Ovary (tissue), 9 donors: ENCODE results near the gene NAV2. TPM values are rescaled to one million over a fixed set of nuclear protein-coding genes. Genes with fewer than 3 reads are reported as not detected.

ENCODE experiments used
- DNase-seq, 5 donors: peaks; one replicate each; pipeline ENCODE4 v3.0.0-alpha.2; 2019 to 2020
- H3K27ac ChIP-seq, 2 donors: fragments of 200-600 bp; one replicate each; pipeline versions ENCODE4 v1.5.1 to v1.8.0; 2019 to 2022
- H3K27me3 ChIP-seq: fragments of 200-600 bp; one replicate; pipeline ENCODE4 v1.8.0; 2022
- H3K36me3 ChIP-seq: fragments of 200-600 bp; sonication (generic); one replicate; pipeline ENCODE4 v1.5.1; 2019
- H3K4me1 ChIP-seq: one replicate; pipeline ENCODE4 v1.8.1; 2013; ENCODE audit warnings: mild to moderate bottlenecking, moderate library complexity; ENCODE audit not compliant: insufficient read depth
- H3K4me3 ChIP-seq: fragments of 200-600 bp; sonication (generic); one replicate; pipeline ENCODE4 v1.5.1; 2017
- H3K9me3 ChIP-seq, 2 donors: fragments of 200-600 bp in 1 of 2; sonication (generic) in 1 of 2; one replicate each; pipeline versions ENCODE4 v1.5.1 to v1.8.1; 2013 to 2019; ENCODE audit warnings: mild to moderate bottlenecking in 1 of 2, moderate library complexity in 1 of 2
- EP300 ChIP-seq: sonication (generic); formaldehyde crosslinking; IDR thresholded peaks from one replicate; pipeline ENCODE4 v1.6.1; 2017; ENCODE audit warnings: antibody characterized with exemption
- POLR2A ChIP-seq: fragments of 450-650 bp; IDR thresholded peaks from one replicate; pipeline ENCODE4 v1.6.1; 2017; ENCODE audit warnings: antibody characterized with exemption, mild to moderate bottlenecking, moderate library complexity
- WGBS, 3 donors: extraction: QIAGEN DNeasy Blood & Tissue Kit in 1 of 3; methylation state at CpG; one replicate each; pipeline versions ENCODE4 v1.1.5 to v1.1.7; 2013 to 2017; 5-methylcytosine and 5-hydroxymethylcytosine counted together
- intact Hi-C, 4 donors: fragments of 100-400 bp; cut with DNase I; formaldehyde crosslinking; loops; one replicate each; pipeline versions ENCODE4 v1.11.0 to v1.15.1; 2022 to 2023
- polyA plus RNA-seq, 2 donors: library from polyadenylated mRNA; stranded (reverse); fragments of 200-250 nt in 1 of 2; fragments of 350-450 nt in 1 of 2; fragmentation: Illumina TruSeq in 1 of 2; extraction: RNeasy Lipid Tissue Mini Kit (QIAGEN cat#74804) in 1 of 2; gene quantifications; one replicate each; pipeline ENCODE4 v1.2.3, GENCODE V29; 2013 to 2014
- total RNA-seq, 7 donors: library from RNA; depleted of rRNA in 2 of 7; stranded (reverse); fragments of >200 nt in 2 of 7; fragmentation: NEBNext Ultra II Directional in 3 of 7; extraction: Animal tissue kit (Norgen Biotek cat#: 25700) in 3 of 7; gene quantifications; one replicate each; pipeline versions ENCODE4 v1.1.0 to v1.2.4, GENCODE V29; 2016 to 2023
- TF ChIP-seq, protein P1 (sequence below), 3 donors: fragments of 450-650 bp in 2 of 3; fragments of 200-600 bp in 1 of 3; IDR thresholded peaks; one replicate each; pipeline versions ENCODE4 v1.5.1 to v1.8.0; 2016 to 2022; ENCODE audit warnings: antibody characterized with exemption in 3 of 3, mild to moderate bottlenecking in 1 of 3
- donor health status: DM: no; HTN: no; CAD: no; lungs with moderate emphysema.
- donor health status: DM: no; HTN: no; CAD: no.
- donor health status: Bipolar disorder and iron deficiency.
- donor health status: DM: yes; HTN: yes; CAD: no.
- donor health status: DM: no; HTN: no; CAD: no.
- donor health status: DM: yes; HTN: yes; CAD: no.

Gene NAV2
- total and polyA plus RNA-seq, 9 donors = 2.9 to 14.1 (median 7.8) TPM

DNA sequence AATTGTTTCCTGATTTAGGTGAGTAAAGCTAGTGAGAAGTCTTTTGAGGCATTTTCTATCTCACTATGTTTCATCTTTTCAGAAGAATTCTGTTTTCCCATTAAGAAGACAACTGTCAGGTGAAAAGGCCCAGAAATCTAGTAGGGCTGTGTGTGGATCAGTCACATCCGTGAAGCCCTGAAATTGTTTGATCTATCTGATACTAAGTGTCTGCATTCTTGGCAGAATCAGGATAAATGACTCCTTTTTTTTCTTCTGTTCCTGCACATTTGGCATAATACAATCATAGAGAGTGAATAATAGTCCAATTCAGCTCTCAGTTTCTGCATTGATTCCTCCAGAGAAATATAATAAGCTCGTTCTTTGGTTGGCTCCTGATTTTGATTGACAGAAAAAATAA is 208.3 kb downstream of the NAV2 start:
- Histone ChIP-seq H3K4me1 (peaks cover 1% of the 10 kb centered on the region), H3K9me3 (no peaks in the 10 kb centered on the region), H3K27ac (no peak overlapping the region), H3K36me3 (no peaks in the 10 kb centered on the region), H3K4me3 (no peak overlapping the region), H3K27me3 (no peaks in the 10 kb centered on the region)
- WGBS, 3 donors = 71 to 80% (median 72%) methylated on average over 2 of the region's 2 CpGs
- no peak for DNase-seq
- intact Hi-C loops = no loop called here
- TF ChIP-seq, protein P1, sequence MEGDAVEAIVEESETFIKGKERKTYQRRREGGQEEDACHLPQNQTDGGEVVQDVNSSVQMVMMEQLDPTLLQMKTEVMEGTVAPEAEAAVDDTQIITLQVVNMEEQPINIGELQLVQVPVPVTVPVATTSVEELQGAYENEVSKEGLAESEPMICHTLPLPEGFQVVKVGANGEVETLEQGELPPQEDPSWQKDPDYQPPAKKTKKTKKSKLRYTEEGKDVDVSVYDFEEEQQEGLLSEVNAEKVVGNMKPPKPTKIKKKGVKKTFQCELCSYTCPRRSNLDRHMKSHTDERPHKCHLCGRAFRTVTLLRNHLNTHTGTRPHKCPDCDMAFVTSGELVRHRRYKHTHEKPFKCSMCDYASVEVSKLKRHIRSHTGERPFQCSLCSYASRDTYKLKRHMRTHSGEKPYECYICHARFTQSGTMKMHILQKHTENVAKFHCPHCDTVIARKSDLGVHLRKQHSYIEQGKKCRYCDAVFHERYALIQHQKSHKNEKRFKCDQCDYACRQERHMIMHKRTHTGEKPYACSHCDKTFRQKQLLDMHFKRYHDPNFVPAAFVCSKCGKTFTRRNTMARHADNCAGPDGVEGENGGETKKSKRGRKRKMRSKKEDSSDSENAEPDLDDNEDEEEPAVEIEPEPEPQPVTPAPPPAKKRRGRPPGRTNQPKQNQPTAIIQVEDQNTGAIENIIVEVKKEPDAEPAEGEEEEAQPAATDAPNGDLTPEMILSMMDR (IDR thresholded peaks at IDR 0.05) = no peak
- TF ChIP-seq POLR2A (no peak), EP300 (no peak)

DNA sequence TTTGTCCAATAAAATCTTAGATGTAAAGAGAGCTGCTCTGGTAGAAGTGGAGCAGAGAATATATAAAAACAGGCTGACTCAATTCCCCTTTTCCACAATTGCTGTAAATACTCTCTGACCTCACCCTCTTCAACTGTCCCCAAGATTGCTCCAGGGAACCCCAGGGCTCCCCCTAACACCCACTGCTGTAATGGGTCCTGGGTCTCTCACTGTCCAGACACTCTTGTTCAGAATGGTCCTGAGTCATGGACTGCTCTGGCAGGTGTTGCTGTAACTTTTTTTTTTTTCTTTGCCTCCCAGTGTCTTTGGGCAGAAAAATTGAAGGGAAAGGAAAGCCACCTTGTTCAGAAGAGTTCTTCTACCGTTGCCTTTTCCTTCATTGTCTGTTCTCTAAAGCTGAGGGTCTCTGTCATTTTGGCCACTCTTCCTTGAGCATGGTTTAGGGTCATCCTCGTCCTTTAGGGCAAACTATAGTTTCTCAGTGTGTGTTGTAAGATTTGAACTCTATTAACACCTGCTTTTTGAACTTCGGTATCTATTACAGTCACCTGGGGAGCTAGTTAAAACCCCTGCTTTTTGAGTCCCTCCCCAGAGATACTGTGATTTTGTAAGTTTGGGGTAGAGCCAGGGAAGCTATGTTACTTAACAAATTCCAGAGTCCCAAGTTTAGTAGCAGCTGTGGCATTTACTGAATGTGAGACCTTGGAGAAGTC is 209.5 kb downstream of the NAV2 start:
- Histone ChIP-seq H3K9me3 (no peaks in the 10 kb centered on the region), H3K36me3 (no peaks in the 10 kb centered on the region), H3K27ac (no peak overlapping the region), H3K27me3 (no peaks in the 10 kb centered on the region), H3K4me3 (no peak overlapping the region), H3K4me1 (peaks cover 8% of the 10 kb centered on the region)
- intact Hi-C loops = no loop called here
- TF ChIP-seq POLR2A = no peak
- TF ChIP-seq EP300 = no peak
- TF ChIP-seq, protein P1 (IDR thresholded peaks at IDR 0.05) = no peak
- DNase-seq = no peak
- 89 to 95% (median 93%) methylated on average over 3 of the region's 3 CpGs for WGBS, 3 donors

DNA sequence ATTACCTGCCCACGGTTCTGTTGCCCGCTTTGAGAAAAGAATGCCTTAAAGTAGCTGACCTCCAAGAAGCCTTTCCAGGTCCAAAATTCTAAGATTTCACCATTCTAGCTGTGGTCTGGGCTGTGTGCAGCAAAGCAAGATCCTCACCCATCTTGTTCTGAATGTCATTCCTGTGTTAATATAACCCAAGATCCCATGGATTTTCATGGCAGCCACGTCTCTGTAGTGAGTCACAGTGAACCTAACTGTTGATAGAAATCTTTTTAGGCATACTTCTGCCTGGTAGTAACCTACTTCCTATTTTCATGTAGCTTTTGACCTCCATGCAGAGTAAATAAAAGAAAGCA is 210.0 kb downstream of the NAV2 start:
- Histone ChIP-seq H3K4me3 (no peak overlapping the region), H3K36me3 (no peaks in the 10 kb centered on the region), H3K9me3 (no peaks in the 10 kb centered on the region), H3K27ac (no peak overlapping the region), H3K27me3 (no peaks in the 10 kb centered on the region), H3K4me1 (peaks cover 11% of the 10 kb centered on the region)
- intact Hi-C loops = no loop called here
- 80 to 88% (median 82%) methylated on average over 3 of the region's 3 CpGs for WGBS, 3 donors
- TF ChIP-seq EP300 (no peak), POLR2A (no peak)
- TF ChIP-seq, protein P1 (IDR thresholded peaks at IDR 0.05) = no peak
- DNase-seq = no peak

DNA sequence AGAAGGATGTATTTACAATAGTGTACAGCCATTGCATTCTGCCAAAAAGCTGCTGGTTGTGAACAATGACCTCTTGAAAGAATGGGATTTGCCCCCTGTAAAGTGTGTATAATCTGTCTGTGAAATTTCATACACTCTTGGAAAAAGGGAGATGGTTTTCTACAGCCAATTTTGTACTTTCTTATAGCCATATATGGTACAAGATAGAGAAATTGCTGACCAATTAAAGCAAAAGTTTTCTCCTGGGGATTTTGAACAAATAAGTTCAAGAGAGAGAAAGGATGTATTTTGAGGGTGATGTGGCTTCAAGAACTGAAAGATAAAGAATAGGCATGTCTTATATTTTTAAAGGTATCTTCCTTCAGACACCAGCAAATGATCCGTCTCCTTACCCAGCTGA is 211.0 kb downstream of the NAV2 start:
- DNase-seq = no peak
- intact Hi-C loops = no loop called here
- Histone ChIP-seq H3K4me3 (no peak overlapping the region), H3K27me3 (no peaks in the 10 kb centered on the region), H3K4me1 (peaks cover 11% of the 10 kb centered on the region), H3K9me3 (no peaks in the 10 kb centered on the region), H3K27ac (no peak overlapping the region), H3K36me3 (no peaks in the 10 kb centered on the region)
- TF ChIP-seq, protein P1 (IDR thresholded peaks at IDR 0.05) = no peak
- TF ChIP-seq POLR2A = no peak
- no peak for TF ChIP-seq EP300
- 61 to 89% (median 76%) methylated on average over 1 of the region's 1 CpG for WGBS, 3 donors
